GM19351 (cell line): ENCODE data around the gene SIDT1.

Experiments used
- ATAC-seq: cut with Tn5 transposase; IDR thresholded peaks from one replicate; pipeline ENCODE4 v1.9.1; 2021; ENCODE audit warnings: mild to moderate bottlenecking, moderate library complexity; ENCODE audit not compliant: unreplicated experiment

The SIDT1 gene

GRCh38 chr3:113531826-113532697 lies at the start of gene SIDT1:
Gene SIDT1 (plus strand): TSS chr3:113532555. CDS start chr3:113533022, 467 bp downstream.
- peak; percentile 71 for ATAC-seq

GRCh38 chr3:113485161-113485609 lies 47.2 kb upstream of the SIDT1 start:
- no peak for ATAC-seq

GRCh38 chr3:113495035-113495434 lies 37.3 kb upstream of the SIDT1 start:
- no peak for ATAC-seq

GRCh38 chr3:113496924-113497323 lies 35.4 kb upstream of the SIDT1 start:
- ATAC-seq: no peak

- no peak for ATAC-seq
Observed at GRCh38 chr3:113498221-113499005, 33.9 kb upstream of the SIDT1 start.

- ATAC-seq: no peak
Observed at GRCh38 chr3:113499081-113499480, 33.3 kb upstream of the SIDT1 start.

- ATAC-seq: no peak
Observed at GRCh38 chr3:113501597-113501996, 30.8 kb upstream of the SIDT1 start.

GRCh38 chr3:113505867-113506266 lies 26.5 kb upstream of the SIDT1 start:
- ATAC-seq: no peak

- no peak for ATAC-seq
Observed at GRCh38 chr3:113507501-113508067, 24.8 kb upstream of the SIDT1 start.

GRCh38 chr3:113508966-113509365 lies 23.4 kb upstream of the SIDT1 start:
- no peak for ATAC-seq

GRCh38 chr3:113514265-113514769 lies 18.0 kb upstream of the SIDT1 start:
- peak; percentile 6 for ATAC-seq

- no peak for ATAC-seq
Observed at GRCh38 chr3:113516115-113516505, 16.2 kb upstream of the SIDT1 start.

- no peak for ATAC-seq
Observed at GRCh38 chr3:113521981-113522380, 10.4 kb upstream of the SIDT1 start.

- no peak for ATAC-seq
Observed at GRCh38 chr3:113523241-113523640, 9.1 kb upstream of the SIDT1 start.

- ATAC-seq: peak; percentile 35
Observed at GRCh38 chr3:113532698-113533533, 561 bp downstream of the SIDT1 start.

- peak; percentile 35 for ATAC-seq
Observed at GRCh38 chr3:113533534-113533892, 1.2 kb downstream of the SIDT1 start.

- no peak for ATAC-seq
Observed at GRCh38 chr3:113534365-113534764, 2.0 kb downstream of the SIDT1 start.

- no peak for ATAC-seq
Observed at GRCh38 chr3:113535898-113536297, 3.5 kb downstream of the SIDT1 start.

- ATAC-seq: no peak
Observed at GRCh38 chr3:113536627-113537101, 4.3 kb downstream of the SIDT1 start.

GRCh38 chr3:113537155-113537554 lies 4.8 kb downstream of the SIDT1 start:
- ATAC-seq: no peak
